ENCODE measurements around the gene FOXL2. TPM values are rescaled to one million over a fixed set of nuclear protein-coding genes. Genes with fewer than 3 reads are reported as not detected.

The FOXL2 gene
- total and polyA plus RNA-seq, 3 experiments from 2014 or later, result not detected

Other genes starting within 250 kb of the FOXL2 start
- 10 to 100 TPM; 17.3 to 17.6 TPM for gene PIK3CB, start 112.2 kb downstream of the FOXL2 start, total RNA-seq
- 17.1 TPM for gene PIK3CB, start 112.2 kb downstream of the FOXL2 start, polyA plus RNA-seq
- gene FOXL2NB, start 80 bp upstream of the FOXL2 start, total RNA-seq, result not detected
- gene FOXL2NB, start 80 bp upstream of the FOXL2 start, polyA plus RNA-seq, result not detected
- gene PRR23A, start 59.1 kb upstream of the FOXL2 start, total RNA-seq, result not detected
- not detected for gene PRR23A, start 59.1 kb upstream of the FOXL2 start, polyA plus RNA-seq
- not detected for gene PRR23B, start 73.8 kb upstream of the FOXL2 start, total RNA-seq
- not detected for gene PRR23B, start 73.8 kb upstream of the FOXL2 start, polyA plus RNA-seq
- gene PRR23C, start 97.8 kb upstream of the FOXL2 start, total RNA-seq, result not detected
- not detected for gene PRR23C, start 97.8 kb upstream of the FOXL2 start, polyA plus RNA-seq